Hematopoietic multipotent progenitor cell treated with erythropoietin and hydrocortisone succinate and interleukin-3 and kit ligand, for 6 days (in vitro differentiated cells): ENCODE measurements around the gene GRAMD1A.
"Not testable (repeated sequence)": the region's sequence is repeated elsewhere in the genome, so short reads cannot be mapped to it uniquely, and the experiment has no call there.

Source experiments
- DNase-seq: peaks from one replicate; pipeline ENCODE4 v3.0.0-alpha.2; 2015

Gene GRAMD1A

DNA sequence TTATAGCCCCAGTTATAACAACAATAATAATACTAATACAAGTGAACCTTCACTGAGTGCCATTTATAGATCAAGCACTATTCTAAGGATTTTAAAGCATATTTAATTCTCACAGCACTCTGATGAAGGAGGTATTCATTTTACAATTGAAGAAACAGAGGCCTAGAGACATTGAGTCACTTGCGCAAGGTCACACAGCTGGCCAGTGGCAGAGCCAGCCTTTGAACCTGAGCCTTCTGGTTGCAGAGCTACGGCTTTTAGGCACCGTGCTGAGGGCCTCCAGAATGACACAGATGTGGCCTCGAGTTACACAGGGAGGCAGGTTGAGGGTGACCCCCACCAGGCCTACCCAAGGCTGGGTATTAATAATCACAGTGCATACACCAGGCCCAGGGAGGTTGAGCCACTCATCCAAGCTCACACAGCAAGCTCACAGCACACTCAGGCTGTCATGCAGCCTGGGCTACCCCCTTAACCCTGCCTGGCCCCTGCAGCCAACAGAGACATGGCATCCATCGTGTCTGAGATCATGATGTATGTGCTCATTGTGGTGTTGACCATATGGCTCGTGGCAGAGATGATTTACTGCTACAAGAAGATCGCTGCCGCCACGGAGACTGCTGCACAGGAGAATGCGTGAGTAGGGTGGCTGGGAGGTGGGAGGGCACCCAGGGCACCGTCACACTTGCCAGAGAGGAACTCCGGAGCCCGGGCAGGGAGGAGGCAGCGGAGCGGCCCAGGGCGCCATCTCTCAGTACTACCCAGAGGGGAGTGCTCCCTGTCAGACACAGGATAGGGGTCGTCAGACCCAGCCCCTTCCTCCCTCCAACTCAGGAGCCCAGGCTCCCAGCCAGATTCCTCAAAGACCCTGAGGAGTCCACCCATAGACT is 38.7 kb downstream of the GRAMD1A start:
- peak; percentile 25 for DNase-seq

DNA sequence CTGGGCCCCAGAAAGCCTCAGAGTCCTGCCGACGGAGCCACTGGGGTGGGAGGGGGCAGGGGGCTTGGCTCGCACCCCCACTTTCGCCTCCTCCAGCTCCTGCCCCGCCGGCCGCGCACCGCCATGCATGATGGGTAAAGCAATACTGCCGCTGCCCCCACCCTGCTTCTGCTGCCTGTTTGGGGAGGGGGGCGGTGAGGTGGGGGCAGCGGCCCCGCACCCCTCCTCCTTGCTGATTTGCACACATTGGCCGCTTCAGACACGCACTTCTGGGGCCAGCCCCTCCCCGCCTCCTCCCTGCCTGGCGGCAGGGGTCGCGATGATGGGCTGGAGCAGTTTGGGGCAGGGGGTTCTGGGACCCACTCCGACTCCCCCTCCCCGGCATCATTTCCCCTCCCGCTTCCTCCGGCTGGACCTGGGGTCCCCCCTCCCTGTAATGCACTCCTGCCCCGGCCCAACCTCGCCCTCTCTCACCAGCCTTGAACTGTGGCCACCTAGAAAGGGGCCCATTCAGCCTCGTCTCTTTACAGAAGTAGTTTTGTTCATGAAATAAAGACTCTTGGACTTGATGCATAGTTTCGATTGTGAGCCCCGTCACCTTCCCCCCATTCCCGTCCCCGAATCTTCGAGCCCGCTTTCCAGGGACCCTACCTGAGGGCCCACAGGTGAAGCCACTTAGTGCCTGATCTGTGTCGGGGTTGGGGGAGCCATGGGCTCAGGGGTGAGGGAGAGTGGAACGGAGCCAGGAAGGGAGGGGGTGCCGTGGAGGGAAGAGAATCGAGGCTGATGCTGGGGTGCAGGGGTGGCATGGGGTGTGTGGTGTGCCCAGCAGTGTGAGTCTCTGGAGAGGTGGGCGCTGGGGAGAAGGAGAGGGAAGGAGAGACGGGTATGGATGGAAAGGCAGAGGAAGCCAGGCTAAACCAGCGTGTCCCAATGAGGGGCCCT is 40.0 kb downstream of the GRAMD1A start:
- DNase-seq: peak; percentile 38

- DNase-seq: peak; percentile 82
Observed at GRCh38 chr19:35040826-35041547, 40.9 kb downstream of the GRAMD1A start.

- DNase-seq: no peak
Observed at GRCh38 chr19:35041548-35042055, 41.5 kb downstream of the GRAMD1A start, which contains the start of gene HPN. TSS of gene HPN (plus strand) at chr19:35041721. CDS start at chr19:35042507, 786 bp downstream.

- no peak for DNase-seq
Observed at GRCh38 chr19:35042056-35042730, 42.1 kb downstream of the GRAMD1A start.

- DNase-seq: no peak
Observed at GRCh38 chr19:35042954-35043604, 43.0 kb downstream of the GRAMD1A start.

DNA sequence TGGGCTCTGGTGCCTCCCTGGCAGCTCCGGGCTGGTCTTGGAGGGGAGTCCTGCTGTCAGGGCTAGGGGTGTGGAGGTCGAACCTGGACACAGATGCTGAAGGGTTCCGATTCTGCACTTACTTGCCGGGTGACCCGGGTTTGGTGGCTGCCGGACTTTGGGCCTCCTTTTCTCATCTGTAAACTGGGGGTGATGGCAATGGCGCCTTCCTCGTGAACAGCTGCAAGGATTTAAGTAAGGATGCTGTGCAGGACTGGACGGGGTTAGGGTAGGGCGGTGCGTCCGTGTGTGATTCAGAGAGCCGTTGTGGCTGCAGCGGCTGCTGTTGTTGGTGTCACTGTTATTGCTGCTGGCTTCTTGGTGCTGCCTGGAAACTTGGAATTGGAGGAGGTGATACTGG is 43.8 kb downstream of the GRAMD1A start:
- no peak for DNase-seq

GRCh38 chr19:35044317-35045117 is 44.4 kb downstream of the GRAMD1A start:
- DNase-seq: peak; percentile 58

- peak; percentile 88 for DNase-seq
Observed at GRCh38 chr19:35045667-35046300, 45.7 kb downstream of the GRAMD1A start.

DNA sequence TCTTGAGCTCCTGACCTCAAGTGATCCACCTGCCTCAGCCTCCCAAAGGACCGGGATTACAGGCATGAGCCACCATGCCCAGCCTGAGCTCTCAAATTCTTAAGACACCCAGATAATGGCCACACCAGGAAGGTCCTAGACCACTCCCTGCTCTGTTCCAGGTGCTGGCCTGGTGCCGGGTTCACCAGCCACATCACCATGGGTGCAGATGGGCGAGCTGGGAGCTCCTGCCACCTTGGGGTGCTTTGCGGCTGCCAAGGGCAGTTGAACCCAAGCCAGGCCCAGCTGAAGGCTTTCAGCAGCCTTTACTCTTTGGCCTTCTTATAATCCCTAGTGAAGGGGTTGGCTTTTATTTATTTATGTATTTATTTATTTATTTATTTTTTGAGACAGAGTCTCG is 46.3 kb downstream of the GRAMD1A start:
- no peak for DNase-seq

DNA sequence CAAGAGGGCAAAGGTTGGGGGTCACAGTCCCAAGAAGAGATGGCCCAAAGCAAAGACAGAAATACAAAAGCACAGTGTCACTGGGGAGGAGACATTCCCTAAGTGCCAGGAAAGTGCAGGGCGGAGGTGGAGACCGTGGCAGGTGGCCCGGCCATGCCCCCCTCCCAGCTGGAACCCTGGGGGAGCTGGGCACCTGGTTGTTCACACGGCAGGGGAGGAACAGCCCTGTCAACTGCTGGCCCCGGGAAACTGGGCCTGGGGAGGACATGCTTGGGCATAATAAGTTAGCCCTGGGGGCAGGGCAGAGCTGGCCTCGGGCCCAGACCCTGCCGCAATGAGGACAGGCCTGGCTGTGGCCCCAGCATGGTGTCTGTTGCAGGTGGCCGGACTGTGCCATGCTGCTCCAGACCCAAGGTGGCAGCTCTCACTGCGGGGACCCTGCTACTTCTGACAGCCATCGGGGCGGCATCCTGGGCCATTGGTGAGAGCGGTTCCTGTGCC is 48.8 kb downstream of the GRAMD1A start:
- no peak for DNase-seq

DNA sequence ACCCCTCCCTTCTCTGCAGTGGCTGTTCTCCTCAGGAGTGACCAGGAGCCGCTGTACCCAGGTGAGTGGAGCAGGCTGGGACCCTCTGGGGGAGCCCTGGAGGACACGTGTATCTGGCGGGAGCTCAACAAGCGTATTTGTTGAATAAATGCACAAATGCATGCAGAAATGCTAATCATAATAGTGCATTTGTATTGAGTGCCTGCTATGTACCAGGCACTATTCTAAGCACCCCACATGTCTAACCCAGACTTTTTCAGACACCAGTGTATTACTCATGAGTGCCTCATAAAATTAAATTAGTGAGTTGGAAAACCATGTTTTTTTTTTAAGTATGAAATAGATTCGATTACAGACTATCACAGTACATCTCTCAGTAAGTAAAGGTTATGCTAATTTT is 49.3 kb downstream of the GRAMD1A start:
- DNase-seq: no peak

DNA sequence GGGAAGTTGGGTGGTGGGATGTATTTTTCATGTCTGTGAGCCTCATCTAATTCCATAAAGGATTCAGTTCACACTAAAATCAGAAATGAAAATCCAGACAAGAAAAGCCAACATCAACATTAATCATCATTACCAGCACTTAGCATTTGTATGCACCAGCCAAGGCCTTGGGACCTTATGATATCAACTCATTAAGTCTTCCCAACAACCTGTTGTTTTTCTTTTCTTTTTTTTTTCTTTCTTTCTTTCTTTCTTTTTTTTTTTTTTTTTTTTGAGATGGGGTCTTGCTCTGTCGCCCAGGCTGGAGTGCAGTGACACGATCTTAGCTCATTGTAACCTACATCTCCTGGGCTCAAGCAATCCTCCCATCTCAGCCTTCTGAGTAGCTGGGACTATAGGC is 50.5 kb downstream of the GRAMD1A start:
- not testable (repeated sequence) for DNase-seq

- not testable (repeated sequence) for DNase-seq
Observed at GRCh38 chr19:35051268-35051667, 51.1 kb downstream of the GRAMD1A start.

- DNase-seq: no peak
Observed at GRCh38 chr19:35051796-35052195, 51.7 kb downstream of the GRAMD1A start.

- no peak for DNase-seq
Observed at GRCh38 chr19:35052599-35053190, 52.6 kb downstream of the GRAMD1A start.

GRCh38 chr19:35053667-35054293 is 53.7 kb downstream of the GRAMD1A start:
- no peak for DNase-seq

GRCh38 chr19:35054626-35055025 is 54.5 kb downstream of the GRAMD1A start:
- no peak for DNase-seq

- no peak for DNase-seq
Observed at GRCh38 chr19:35055715-35056179, 55.6 kb downstream of the GRAMD1A start.
